Loucy (cell line): ENCODE measurements around the gene PDGFB.

Experiments
- CTCF ChIP-seq: fragments of 200-600 bp; sonication (generic); conservative IDR thresholded peaks from 2 replicates; pipeline ENCODE4 v1.5.1; 2014; ENCODE audit warnings: mild to moderate bottlenecking, antibody characterized with exemption, low read length
- EZH2phosphoT487 ChIP-seq: fragments of 200-600 bp; IDR thresholded peaks from 2 replicates; pipeline ENCODE4 v1.6.1; 2018; ENCODE audit warnings: antibody characterized with exemption, mild to moderate bottlenecking, moderate library complexity, borderline replicate concordance

- TF ChIP-seq CTCF: no peak
- TF ChIP-seq EZH2phosphoT487: no peak
Measured at GRCh38 chr22:39251762-39252460, 7.1 kb upstream of the PDGFB start.
